ENCODE measurements around the gene CFAP46. TPM values are rescaled to one million over a fixed set of nuclear protein-coding genes. Genes with fewer than 3 reads are reported as not detected.
A peak's percentile ranks its signal among the peaks of the same experiment; 100 is the strongest.
"Not testable (repeated sequence)": the region's sequence is repeated elsewhere in the genome, so short reads cannot be mapped to it uniquely, and the experiment has no call there.

Gene CFAP46
- total RNA-seq, 1 donor: 0.09 TPM

DNA sequence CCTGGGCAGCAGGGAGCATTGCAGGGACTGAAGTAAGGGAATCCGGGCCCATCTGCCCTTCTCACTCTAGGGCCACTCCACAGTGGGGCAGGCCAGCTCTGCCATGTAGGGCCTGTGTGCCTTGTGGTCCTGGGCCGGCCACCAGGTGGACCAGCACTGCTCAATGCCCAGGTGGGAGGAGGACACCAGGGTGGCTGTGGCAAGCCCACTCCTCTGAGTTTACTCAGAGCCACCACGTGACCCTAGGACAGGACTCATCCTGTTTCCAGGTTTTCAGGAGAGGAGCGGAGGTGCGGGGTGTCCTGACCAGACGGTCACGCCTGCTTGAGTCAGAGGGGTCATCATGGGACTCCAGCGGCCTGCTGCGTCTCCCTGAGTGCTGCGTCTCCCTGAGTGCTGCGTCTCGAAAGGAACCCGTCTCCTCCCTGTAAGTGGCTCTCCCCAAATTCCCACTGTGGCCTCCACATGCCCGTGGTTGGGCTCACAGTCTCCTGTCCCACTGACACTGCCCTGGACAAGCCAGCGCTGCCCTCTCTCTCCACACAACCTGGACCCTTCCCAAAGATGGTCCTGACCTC, 2.9 kb downstream of the CFAP46 start:
- no peak for DNase-seq (ENCODE audit: low read depth)
- TF ChIP-seq, protein P1, sequence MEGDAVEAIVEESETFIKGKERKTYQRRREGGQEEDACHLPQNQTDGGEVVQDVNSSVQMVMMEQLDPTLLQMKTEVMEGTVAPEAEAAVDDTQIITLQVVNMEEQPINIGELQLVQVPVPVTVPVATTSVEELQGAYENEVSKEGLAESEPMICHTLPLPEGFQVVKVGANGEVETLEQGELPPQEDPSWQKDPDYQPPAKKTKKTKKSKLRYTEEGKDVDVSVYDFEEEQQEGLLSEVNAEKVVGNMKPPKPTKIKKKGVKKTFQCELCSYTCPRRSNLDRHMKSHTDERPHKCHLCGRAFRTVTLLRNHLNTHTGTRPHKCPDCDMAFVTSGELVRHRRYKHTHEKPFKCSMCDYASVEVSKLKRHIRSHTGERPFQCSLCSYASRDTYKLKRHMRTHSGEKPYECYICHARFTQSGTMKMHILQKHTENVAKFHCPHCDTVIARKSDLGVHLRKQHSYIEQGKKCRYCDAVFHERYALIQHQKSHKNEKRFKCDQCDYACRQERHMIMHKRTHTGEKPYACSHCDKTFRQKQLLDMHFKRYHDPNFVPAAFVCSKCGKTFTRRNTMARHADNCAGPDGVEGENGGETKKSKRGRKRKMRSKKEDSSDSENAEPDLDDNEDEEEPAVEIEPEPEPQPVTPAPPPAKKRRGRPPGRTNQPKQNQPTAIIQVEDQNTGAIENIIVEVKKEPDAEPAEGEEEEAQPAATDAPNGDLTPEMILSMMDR (IDR thresholded peaks at IDR 0.05; ENCODE audit: insufficient read depth, low read length): no peak
- H3K4me3 ChIP-seq (ENCODE audit: low read depth, low read length): no peak overlapping the region

- H3K4me3 ChIP-seq (ENCODE audit: low read depth, low read length): no peak overlapping the region
- TF ChIP-seq, protein P1 (IDR thresholded peaks at IDR 0.05; ENCODE audit: insufficient read depth, low read length): peak; percentile 45
- DNase-seq (ENCODE audit: low read depth): no peak
Measured at GRCh38 chr10:132938472-132939339, 3.7 kb downstream of the CFAP46 start.

- DNase-seq (ENCODE audit: low read depth): no peak
- no peak overlapping the region for H3K4me3 ChIP-seq (ENCODE audit: low read depth, low read length)
- TF ChIP-seq, protein P1 (IDR thresholded peaks at IDR 0.05; ENCODE audit: insufficient read depth, low read length): no peak
Measured at GRCh38 chr10:132937861-132938260, 4.5 kb downstream of the CFAP46 start.

GRCh38 chr10:132934953-132935352, 7.4 kb downstream of the CFAP46 start:
- TF ChIP-seq, protein P1 (IDR thresholded peaks at IDR 0.05; ENCODE audit: insufficient read depth, low read length): no peak
- no peak for DNase-seq (ENCODE audit: low read depth)
- no peak overlapping the region for H3K4me3 ChIP-seq (ENCODE audit: low read depth, low read length)

DNA sequence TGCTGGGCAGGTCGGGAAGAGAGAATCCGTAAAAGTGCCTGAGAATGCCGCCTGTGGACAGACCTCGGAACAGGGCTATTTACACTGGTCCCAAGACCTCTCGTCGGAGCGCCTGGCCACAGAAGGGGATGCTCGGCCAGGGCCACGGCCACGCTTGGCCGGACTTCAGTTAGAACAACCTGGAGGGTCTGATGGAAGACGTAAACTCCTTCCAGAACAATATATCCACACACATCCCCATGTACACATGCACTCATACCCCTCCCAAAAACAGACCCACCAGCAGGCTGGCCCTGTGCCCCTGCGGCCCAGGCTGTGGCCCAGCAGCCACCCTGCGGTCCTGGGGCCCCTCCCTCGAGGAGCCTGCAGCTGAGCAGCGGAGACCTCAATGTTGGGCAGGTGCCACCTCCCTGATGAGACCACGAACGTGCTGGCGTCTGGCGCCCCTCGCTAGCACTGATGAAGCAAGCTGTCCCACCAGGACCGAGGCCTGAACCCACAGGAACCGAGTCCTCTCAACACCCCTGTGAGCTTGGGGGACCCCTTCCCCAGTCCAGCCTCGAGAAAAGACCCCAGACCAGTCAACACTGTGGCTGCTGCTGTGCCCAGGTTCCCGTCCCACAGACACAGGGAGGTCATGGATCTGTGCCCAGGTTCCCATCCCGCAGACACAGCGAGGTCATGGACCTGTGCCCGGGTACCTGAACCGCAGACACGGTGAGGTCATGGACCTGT, 8.9 kb downstream of the CFAP46 start:
- TF ChIP-seq, protein P1 (IDR thresholded peaks at IDR 0.05; ENCODE audit: insufficient read depth, low read length): no peak
- H3K4me3 ChIP-seq (ENCODE audit: low read depth, low read length): no peak overlapping the region
- no peak for DNase-seq (ENCODE audit: low read depth)

DNA sequence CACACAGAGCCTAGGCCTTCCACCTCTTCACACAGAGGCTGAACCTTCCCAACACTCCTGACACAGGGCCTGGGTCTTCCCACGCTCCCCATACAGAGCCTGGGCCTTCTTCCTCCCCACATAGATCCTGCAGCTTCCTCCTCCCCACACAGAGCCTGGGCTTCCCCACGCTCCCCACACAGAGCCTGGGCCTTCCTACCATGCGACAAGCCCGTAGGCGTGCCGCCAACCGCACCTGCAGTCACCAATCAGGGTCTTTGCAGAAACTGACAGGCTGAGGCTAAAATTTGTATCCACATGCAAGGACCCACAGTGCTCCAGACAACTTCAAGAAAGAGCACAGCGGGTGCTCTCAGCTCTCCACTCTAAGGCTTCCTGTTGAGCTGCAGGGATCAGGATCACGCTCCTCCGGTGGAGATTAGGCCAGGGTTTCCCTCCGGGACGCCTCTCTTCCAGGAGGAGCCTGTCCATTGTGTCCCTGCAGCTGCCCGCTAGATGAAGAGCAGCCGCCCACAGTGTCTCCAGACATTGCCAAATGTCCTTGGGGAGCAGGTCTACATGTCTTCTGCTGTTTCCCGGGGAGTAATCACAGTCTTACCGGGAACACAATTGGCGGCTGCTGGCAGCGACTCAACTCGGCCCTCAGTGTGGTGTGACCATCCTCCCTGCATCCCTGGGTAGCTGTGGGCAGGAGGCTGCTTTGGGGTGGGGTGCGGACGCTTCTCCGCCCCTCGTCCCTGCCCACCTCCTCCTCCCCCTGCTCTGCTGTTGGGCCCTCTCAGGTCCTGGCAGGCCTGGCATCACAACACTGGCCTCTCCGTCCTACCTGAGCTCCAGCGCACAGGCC, 9.7 kb downstream of the CFAP46 start:
- TF ChIP-seq, protein P1 (IDR thresholded peaks at IDR 0.05; ENCODE audit: insufficient read depth, low read length): no peak
- DNase-seq (ENCODE audit: low read depth): no peak
- H3K4me3 ChIP-seq (ENCODE audit: low read depth, low read length): no peak overlapping the region

DNA sequence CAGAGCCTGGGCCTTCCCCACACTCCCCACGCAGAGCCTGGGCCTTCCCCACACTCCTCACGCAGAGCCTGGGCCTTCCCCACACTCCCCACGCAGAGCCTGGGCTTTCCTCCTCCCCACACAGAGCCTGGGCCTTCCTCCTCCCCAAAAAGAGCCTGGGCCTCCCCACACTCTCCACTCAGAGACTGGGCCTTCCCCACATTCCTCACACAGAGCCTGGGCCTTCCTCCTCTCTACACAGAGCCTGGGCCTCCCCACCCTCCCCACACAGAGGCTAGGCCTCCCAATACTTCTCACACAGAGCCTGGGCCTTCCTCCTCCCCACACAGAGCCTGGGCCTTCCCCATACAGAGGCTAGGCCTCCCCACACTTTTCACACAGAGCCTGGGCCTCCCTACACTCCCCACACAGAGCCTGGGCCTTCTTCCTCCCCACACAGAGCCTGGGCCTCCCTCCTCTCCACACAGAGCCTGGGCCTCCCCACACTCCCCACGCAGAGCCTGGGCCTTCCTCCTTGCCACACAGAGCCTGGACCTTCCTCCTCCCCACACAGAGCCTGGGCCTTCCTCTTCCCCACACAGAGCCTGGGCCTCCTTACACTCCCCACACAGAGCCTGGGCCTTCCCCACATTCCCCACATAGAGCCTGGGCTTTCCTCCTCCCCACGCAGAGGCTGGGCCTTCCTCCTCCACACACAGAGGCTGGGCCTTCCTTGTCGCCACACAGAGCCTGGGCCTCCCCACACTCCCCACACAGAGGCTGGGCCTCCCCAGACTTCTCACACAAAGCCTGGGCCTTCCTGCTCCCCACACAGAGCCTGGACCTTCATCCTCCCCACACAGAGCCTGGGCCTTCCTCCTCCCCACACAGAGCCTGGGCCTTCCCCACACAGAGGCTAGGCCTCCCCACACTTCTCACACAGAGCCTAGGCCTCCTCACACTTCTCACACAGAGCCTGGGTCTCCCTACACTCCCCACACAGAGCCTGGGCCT, 10.8 kb downstream of the CFAP46 start:
- DNase-seq (ENCODE audit: low read depth); H3K4me3 ChIP-seq (ENCODE audit: low read depth, low read length): not testable (repeated sequence)

- not testable (repeated sequence) for H3K4me3 ChIP-seq (ENCODE audit: low read depth, low read length); DNase-seq (ENCODE audit: low read depth)
Measured at GRCh38 chr10:132930701-132931100, 11.7 kb downstream of the CFAP46 start.

Data from fibroblast of the aortic adventitia (primary cell).